Activated CD4-positive, alpha-beta memory T cell treated with anti-CD3 and anti-CD28 coated beads, Interleukin-2, amount 10 ng/mL, durations not matched to agents 7 days and 5 days (primary cell): ENCODE measurements around the gene SELENOF. TPM values are rescaled to one million over a fixed set of nuclear protein-coding genes. Genes with fewer than 3 reads are reported as not detected.

Experiments used
- CTCF ChIA-PET: fragments of 350-600 bp; sonication (Branson Sonifier 250); formaldehyde crosslinking; loops from one replicate; lab custom pipeline; 2021; ENCODE audit warnings: antibody characterized with exemption, inconsistent platforms; lab: Charles Lee
- POLR2A ChIA-PET: fragments of 350-600 bp; sonication (Branson Sonifier 250); formaldehyde crosslinking; loops from one replicate; lab custom pipeline; 2021; ENCODE audit warnings: antibody characterized with exemption; lab: Charles Lee
- DNase-seq: peaks from one replicate; pipeline ENCODE4 v3.0.0-alpha.2; 2020
- H3K27ac Mint-ChIP-seq: one replicate; pipeline ENCODE4 v1.8.0; 2021; ENCODE audit warnings: mild to moderate bottlenecking, mixed read lengths
- H3K27me3 Mint-ChIP-seq: one replicate; pipeline ENCODE4 v1.8.0; 2021; ENCODE audit warnings: mixed read lengths
- H3K36me3 Mint-ChIP-seq: one replicate; pipeline ENCODE4 v1.8.0; 2021; ENCODE audit warnings: low read depth, mixed read lengths
- H3K4me1 Mint-ChIP-seq: one replicate; pipeline ENCODE4 v1.8.0; 2021; ENCODE audit warnings: mixed read lengths
- H3K4me3 Mint-ChIP-seq: one replicate; pipeline ENCODE4 v1.8.0; 2021; ENCODE audit warnings: mild to moderate bottlenecking, mixed read lengths
- H3K9me3 Mint-ChIP-seq: one replicate; pipeline ENCODE4 v1.8.0; 2021; ENCODE audit warnings: mixed read lengths
- total RNA-seq, 2 experiments: library from RNA; stranded (reverse); gene quantifications; one replicate each; pipeline ENCODE4 v1.2.3, GENCODE V29; 2021

SELENOF gene
- total RNA-seq, 2 experiments from 2014 or later: 178 to 180 TPM

DNA sequence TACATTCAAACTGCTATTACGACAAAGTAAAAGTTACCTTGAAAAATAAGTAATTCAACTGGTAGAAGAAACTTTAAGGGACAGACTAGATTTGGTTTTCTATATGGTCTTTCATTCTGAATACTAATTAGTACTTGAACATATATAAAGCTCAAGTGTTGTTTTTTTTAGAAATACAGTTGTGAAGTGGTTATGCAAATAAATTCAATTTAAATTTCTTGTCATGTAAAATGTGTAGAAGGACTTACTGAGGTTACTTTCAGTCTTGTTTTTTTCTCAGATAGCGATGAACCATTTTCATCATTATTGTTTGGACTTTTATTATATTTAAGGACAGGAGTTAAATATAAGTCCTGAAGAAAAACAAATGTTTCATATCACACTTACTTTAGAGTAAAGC, 24.9 kb upstream of the SELENOF start:
- Mint-ChIP-seq H3K36me3 (no peaks in the 10 kb centered on the region), H3K4me3 (no peak overlapping the region), H3K4me1 (no peaks in the 10 kb centered on the region), H3K27me3 (no peaks in the 10 kb centered on the region), H3K27ac (no peak overlapping the region), H3K9me3 (no peaks in the 10 kb centered on the region)
- DNase-seq: no peak
- CTCF ChIA-PET: no interaction called here
- POLR2A ChIA-PET: no interaction called here

DNA sequence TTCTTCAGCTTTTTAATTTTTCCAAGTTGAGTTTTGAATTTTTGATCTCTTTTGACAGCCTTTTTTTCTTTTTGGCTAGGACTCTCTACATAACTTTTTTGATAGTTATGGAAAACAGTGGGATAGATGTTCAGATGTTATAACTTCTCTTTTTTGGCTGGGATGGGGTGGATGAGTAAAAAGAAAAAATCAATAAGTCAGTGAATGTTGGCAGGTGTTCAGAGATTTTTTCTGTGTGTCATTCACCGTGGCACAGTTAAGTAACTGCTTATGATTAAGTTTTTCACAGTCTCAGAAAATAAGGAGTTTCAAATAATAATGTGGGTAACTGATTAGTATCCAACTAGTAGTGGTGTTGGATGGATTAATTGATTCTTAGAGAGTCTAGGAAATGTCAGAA, 24.5 kb upstream of the SELENOF start:
- ChIA-PET POLR2A (no interaction called here), CTCF (no interaction called here)
- Mint-ChIP-seq H3K9me3 (no peaks in the 10 kb centered on the region), H3K27me3 (no peaks in the 10 kb centered on the region), H3K4me1 (no peaks in the 10 kb centered on the region), H3K4me3 (no peak overlapping the region), H3K36me3 (no peaks in the 10 kb centered on the region), H3K27ac (no peak overlapping the region)
- no peak for DNase-seq

GRCh38 chr1:86933562-86934377, 19.8 kb upstream of the SELENOF start:
- ChIA-PET CTCF (interaction anchor here (0.7 kb wide), 1 partner anchor 46 kb away, joined by 5 read pairs; no protein-coding TSS in a partner anchor), POLR2A (interaction anchor here (1.0 kb wide), 1 partner anchor 19 kb away, joined by 4 read pairs; the partner anchor contains the start of gene HS2ST1)
- Mint-ChIP-seq H3K27ac (no peak overlapping the region), H3K4me3 (no peak overlapping the region), H3K4me1 (no peaks in the 10 kb centered on the region), H3K36me3 (no peaks in the 10 kb centered on the region), H3K9me3 (no peaks in the 10 kb centered on the region), H3K27me3 (no peaks in the 10 kb centered on the region)
- DNase-seq: no peak

- no peak overlapping the region for H3K4me3 Mint-ChIP-seq
- no peak overlapping the region for H3K27ac Mint-ChIP-seq
- ChIA-PET CTCF (no interaction called here), POLR2A (no interaction called here)
- H3K9me3 Mint-ChIP-seq: no peaks in the 10 kb centered on the region
- H3K27me3 Mint-ChIP-seq: no peaks in the 10 kb centered on the region
- H3K36me3 Mint-ChIP-seq: no peaks in the 10 kb centered on the region
- no peaks in the 10 kb centered on the region for H3K4me1 Mint-ChIP-seq
- no peak for DNase-seq
Measured at GRCh38 chr1:86933051-86933450, 19.1 kb upstream of the SELENOF start.

DNA sequence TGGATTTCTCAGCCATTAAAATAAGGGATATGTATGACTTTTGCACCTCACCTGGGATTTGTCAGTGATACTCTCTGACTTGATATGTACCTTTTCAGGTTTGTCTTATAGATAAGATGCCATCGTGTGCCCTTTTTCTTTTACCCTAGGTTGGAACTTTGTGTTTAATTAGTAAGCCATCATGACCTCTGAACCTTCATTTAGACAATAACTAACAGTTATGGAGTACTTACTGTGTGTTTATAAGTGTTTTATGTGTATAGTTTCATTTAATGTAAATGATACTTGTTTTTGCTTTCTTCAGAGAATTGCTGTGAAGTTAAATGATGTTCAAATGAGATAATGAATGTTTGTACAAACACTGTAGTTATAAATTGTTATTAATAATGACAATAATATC, 14.9 kb upstream of the SELENOF start:
- Mint-ChIP-seq H3K9me3 (peaks cover 11% of the 10 kb centered on the region), H3K4me1 (peaks cover 9% of the 10 kb centered on the region), H3K36me3 (peaks cover 16% of the 10 kb centered on the region), H3K27me3 (no peaks in the 10 kb centered on the region), H3K27ac (no peak overlapping the region), H3K4me3 (no peak overlapping the region)
- DNase-seq: no peak
- POLR2A ChIA-PET: no interaction called here
- CTCF ChIA-PET: no interaction called here

- peaks cover 23% of the 10 kb centered on the region for H3K9me3 Mint-ChIP-seq
- ChIA-PET POLR2A (no interaction called here), CTCF (interaction anchor here (1.4 kb wide), 1 partner anchor 11 kb away, joined by 3 read pairs; no protein-coding TSS in a partner anchor)
- H3K4me1 Mint-ChIP-seq: peaks cover 9% of the 10 kb centered on the region
- H3K27me3 Mint-ChIP-seq: no peaks in the 10 kb centered on the region
- no peak overlapping the region for H3K27ac Mint-ChIP-seq
- H3K4me3 Mint-ChIP-seq: no peak overlapping the region
- peaks cover 28% of the 10 kb centered on the region for H3K36me3 Mint-ChIP-seq
- no peak for DNase-seq
Measured at GRCh38 chr1:86926883-86927282, 13.0 kb upstream of the SELENOF start.

GRCh38 chr1:86925742-86926141, 11.8 kb upstream of the SELENOF start:
- H3K9me3 Mint-ChIP-seq: peaks cover 29% of the 10 kb centered on the region

GRCh38 chr1:86924324-86924960, 10.5 kb upstream of the SELENOF start:
- ChIA-PET POLR2A (interaction anchor here (0.8 kb wide), 1 partner anchor 8 kb away, joined by 3 read pairs; no protein-coding TSS in a partner anchor), CTCF (no interaction called here)
- Mint-ChIP-seq H3K27me3 (no peaks in the 10 kb centered on the region), H3K4me3 (no peak overlapping the region), H3K4me1 (peaks cover 9% of the 10 kb centered on the region), H3K27ac (no peak overlapping the region), H3K9me3 (peaks cover 29% of the 10 kb centered on the region), H3K36me3 (peaks cover 28% of the 10 kb centered on the region)
- no peak for DNase-seq

More at GRCh38 chr1:86925742-86926141, 11.8 kb upstream of the SELENOF start:
- H3K27ac Mint-ChIP-seq: no peak overlapping the region
- no peak overlapping the region for H3K4me3 Mint-ChIP-seq
- ChIA-PET CTCF (no interaction called here), POLR2A (no interaction called here)
- no peak for DNase-seq
- H3K36me3 Mint-ChIP-seq: peaks cover 28% of the 10 kb centered on the region
- H3K27me3 Mint-ChIP-seq: no peaks in the 10 kb centered on the region
- peaks cover 9% of the 10 kb centered on the region for H3K4me1 Mint-ChIP-seq

- H3K27ac Mint-ChIP-seq: no peak overlapping the region
- peaks cover 31% of the 10 kb centered on the region for H3K36me3 Mint-ChIP-seq
- no peaks in the 10 kb centered on the region for H3K27me3 Mint-ChIP-seq
- DNase-seq: no peak
- H3K9me3 Mint-ChIP-seq: peaks cover 29% of the 10 kb centered on the region
- no peak overlapping the region for H3K4me3 Mint-ChIP-seq
- peaks cover 14% of the 10 kb centered on the region for H3K4me1 Mint-ChIP-seq
- POLR2A ChIA-PET: no interaction called here
- CTCF ChIA-PET: no interaction called here
Measured at GRCh38 chr1:86922445-86922844, 8.5 kb upstream of the SELENOF start.

GRCh38 chr1:86916752-86917151, 2.8 kb upstream of the SELENOF start:
- Mint-ChIP-seq H3K27me3 (no peaks in the 10 kb centered on the region), H3K4me3 (no peak overlapping the region), H3K36me3 (peaks cover 2% of the 10 kb centered on the region), H3K4me1 (peaks cover 22% of the 10 kb centered on the region), H3K27ac (no peak overlapping the region), H3K9me3 (peaks cover 6% of the 10 kb centered on the region)
- no peak for DNase-seq
- ChIA-PET CTCF (interaction anchor here (1.5 kb wide), 1 partner anchor 11 kb away, joined by 3 read pairs; no protein-coding TSS in a partner anchor), POLR2A (no interaction called here)

GRCh38 chr1:86915737-86916235, 1.9 kb upstream of the SELENOF start:
- no peak overlapping the region for H3K27ac Mint-ChIP-seq
- peaks cover 10% of the 10 kb centered on the region for H3K36me3 Mint-ChIP-seq
- POLR2A ChIA-PET: interaction anchor here (0.9 to 4.6 kb wide), 5 partner anchors 9 to 525 kb away, joined by 3 to 96 read pairs (median 3); partner anchors contain the start of gene SH3GLB1
- H3K9me3 Mint-ChIP-seq: no peaks in the 10 kb centered on the region
- H3K27me3 Mint-ChIP-seq: no peaks in the 10 kb centered on the region
- H3K4me3 Mint-ChIP-seq: no peak overlapping the region
- CTCF ChIA-PET: interaction anchor here (0.8 to 3.0 kb wide), 6 partner anchors 11 to 211 kb away, joined by 3 to 29 read pairs (median 3); partner anchors contain the start of gene SH3GLB1
- DNase-seq: no peak
- H3K4me1 Mint-ChIP-seq: peaks cover 30% of the 10 kb centered on the region

DNA sequence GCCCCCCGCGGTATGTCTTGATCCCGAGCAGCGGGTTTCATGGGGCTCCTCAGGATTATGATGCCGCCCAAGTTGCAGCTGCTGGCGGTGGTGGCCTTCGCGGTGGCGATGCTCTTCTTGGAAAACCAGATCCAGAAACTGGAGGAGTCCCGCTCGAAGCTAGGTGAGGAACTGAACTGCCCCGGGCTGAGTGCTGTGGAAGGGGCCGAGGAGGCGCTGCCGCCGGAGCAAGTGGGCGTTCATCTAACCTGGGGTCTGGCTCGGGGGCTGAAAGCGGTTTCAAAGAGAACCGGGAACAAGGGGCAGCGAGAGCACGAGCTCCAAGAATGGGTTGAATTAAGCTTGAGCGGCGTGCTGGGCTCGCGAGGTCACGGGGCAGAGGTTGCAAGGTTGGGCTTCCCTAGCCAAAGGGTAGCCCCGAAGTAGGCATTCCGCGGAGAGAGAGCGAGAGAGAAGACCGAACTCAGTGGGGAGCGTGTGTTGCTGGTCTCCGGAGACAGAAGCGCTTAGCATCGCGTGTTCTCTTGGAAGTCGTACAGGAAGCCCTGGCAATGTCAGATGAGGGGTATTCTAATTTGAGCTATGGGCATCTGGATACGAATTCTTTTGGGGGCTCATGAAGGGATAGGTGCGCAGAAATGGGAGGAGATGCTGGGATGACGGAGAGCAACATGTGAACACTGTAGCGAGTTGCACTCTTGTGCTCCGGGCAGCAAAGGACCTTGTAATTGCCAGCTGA, 1.2 kb upstream of the SELENOF start:
- Mint-ChIP-seq H3K27ac (no peak overlapping the region), H3K9me3 (no peaks in the 10 kb centered on the region), H3K4me1 (peaks cover 34% of the 10 kb centered on the region), H3K27me3 (no peaks in the 10 kb centered on the region), H3K4me3 (no peak overlapping the region), H3K36me3 (peaks cover 13% of the 10 kb centered on the region)
- CTCF ChIA-PET: interaction anchor here (0.8 to 3.0 kb wide), 6 partner anchors 10 to 210 kb away, joined by 3 to 29 read pairs (median 3); partner anchors contain the start of gene SH3GLB1
- DNase-seq: peak; percentile 51
- POLR2A ChIA-PET: interaction anchor here (0.7 to 4.6 kb wide), 9 partner anchors 9 to 529 kb away, joined by 3 to 96 read pairs (median 4); partner anchors contain the start of gene SH3GLB1
